HG02885 (cell line): ENCODE results near the gene PXYLP1.

ENCODE experiments used
- ATAC-seq: cut with Tn5 transposase; IDR thresholded peaks from one replicate; pipeline ENCODE4 v1.9.1; 2021; ENCODE audit warnings: mild to moderate bottlenecking; ENCODE audit not compliant: unreplicated experiment, poor library complexity

The PXYLP1 gene

DNA sequence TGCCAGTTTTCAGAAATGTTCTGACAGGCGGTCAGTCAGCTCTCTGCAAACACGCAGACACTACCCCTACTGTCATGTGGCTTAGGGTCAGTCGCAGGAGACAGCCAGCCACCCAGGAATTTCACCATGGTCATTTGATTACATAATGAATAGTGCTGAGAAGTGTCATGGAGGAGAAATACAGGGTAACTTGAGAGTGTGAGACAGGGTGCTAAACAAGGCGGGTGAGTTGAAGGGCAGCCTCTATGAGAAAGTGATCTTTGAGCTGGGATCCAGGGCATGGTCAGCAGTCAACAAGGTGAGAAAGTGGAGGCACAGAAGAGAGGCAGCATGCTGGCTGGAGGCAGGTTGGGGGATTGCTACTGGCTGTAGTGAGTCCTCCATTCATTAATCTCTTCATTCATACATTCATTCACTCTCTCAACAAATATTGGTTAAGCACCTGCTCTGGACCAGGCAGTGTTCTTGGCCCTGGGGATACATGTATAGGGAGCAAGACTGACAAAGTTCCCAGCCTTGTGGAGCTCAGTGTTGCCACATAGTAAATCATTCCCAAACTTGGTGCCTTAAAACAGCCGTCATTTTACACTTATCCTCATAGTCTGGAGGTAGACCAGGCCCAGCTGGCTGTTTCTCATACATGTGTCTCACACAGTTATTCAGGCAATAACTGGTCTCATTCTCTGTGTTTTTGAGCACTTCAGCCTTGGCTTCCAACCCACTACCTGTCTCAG lies 14.8 kb downstream of the PXYLP1 start:
- no peak for ATAC-seq

DNA sequence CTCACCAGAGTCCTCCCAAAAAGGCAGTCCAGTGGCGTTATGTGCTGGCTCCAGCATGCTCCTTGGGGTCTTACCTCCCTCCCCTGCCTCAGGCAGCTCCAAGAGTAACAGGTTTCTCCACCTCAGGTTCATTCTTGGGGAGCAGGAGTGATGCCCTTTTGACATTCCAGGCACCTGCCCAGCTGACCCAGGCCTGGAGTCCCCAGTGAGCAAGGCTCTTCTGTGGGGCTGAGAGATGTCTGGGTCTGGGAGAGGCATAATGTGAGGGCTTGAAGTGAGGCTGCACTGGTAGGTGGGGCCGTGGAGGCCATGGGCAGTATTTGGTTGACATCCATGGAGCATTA lies 15.3 kb downstream of the PXYLP1 start:
- ATAC-seq, result no peak

DNA sequence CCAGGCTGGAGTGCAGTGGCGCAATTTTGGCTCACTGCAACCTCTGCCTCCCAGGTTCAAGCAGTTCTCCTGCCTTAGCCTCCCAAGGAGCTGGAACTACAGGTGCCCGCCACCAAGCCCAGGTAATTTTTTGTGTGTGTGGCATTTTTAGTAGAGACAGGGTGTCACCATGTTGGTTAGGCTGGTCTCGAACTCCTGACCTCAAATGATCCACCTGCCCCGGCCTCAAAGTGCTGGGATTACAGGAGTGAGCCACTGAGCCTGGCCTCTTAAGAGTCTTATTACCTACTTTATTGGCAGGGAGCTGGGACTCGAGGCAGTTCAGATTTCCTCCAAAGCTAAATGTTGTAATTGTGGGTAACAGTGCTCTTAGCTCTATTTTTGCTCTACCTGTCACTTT lies 16.4 kb downstream of the PXYLP1 start:
- no peak for ATAC-seq

DNA sequence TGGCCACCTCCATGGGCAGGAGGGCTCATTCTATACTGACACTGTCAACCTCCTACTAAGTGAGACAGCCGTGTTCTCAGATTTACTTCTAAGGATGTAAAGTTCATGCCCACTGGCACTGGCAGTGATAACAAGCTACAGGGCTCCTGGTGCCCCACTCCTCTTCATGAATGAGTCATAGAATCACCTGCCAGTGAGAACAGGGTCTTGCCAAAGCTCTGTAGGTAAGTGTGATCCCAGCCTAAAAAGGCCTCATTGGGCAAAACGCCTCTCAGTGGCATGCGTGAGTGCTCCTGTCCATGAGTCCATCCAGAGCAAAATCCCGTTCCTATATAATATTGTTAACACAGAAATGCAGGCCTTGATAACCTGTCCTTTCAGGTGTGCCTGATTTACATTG lies 17.4 kb downstream of the PXYLP1 start:
- ATAC-seq, result no peak

DNA sequence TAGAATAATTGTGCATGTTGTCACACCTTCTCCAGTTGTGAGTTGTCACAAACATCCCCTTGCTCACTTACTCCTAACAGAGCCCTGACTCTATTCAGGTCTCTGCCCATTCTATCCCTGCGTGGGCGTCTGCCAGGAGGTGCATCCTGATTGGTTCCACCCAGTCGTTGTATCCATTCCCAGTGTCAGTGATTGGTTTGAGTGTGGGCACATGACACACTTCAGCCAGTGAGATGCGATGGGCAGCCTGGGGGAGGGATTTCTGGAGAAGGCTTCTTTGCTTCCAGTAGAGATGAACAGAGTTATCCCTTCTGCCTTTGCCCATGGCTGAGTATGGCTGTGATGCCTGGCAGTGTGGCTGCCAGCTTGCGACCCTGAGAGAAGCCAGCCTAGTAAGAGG lies 18.7 kb downstream of the PXYLP1 start:
- no peak for ATAC-seq

DNA sequence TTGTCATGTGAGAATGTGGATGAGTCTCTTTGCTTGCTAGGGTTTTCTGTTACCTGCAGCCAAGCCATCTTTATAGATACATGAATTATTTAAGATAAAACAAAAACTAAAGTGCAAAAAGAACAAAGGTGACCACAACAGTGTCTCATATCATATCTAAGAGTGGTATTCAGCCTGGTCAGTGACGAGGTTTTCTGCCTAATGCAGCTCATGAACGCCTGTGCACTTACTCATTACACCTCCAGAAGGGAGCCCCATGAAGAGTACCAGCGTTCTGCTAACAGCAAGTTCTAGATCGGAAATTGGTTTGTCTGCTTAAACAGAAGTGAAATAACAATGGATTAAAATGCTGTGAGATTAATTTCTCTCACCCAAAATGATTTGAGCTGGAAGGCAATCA lies 19.2 kb downstream of the PXYLP1 start:
- no peak for ATAC-seq

DNA sequence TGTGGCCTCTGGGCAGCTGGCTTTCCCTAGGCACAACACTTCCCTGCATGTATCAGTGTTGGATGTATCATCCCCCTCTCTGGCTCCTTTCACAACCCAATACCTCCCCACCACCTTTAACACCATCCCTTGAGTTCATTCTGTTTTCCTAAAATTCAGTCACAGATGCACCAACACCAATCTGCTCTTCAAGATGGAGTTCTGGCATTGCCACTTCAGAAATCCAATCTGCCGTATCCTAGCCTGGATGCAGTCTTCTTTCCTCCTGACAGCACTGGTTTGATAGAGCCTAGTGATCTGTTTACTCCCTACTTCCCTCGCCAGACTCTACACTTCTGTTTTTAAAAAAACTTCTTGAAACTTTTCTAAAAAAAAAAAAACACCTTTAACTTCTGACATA lies 21.7 kb downstream of the PXYLP1 start:
- no peak for ATAC-seq

DNA sequence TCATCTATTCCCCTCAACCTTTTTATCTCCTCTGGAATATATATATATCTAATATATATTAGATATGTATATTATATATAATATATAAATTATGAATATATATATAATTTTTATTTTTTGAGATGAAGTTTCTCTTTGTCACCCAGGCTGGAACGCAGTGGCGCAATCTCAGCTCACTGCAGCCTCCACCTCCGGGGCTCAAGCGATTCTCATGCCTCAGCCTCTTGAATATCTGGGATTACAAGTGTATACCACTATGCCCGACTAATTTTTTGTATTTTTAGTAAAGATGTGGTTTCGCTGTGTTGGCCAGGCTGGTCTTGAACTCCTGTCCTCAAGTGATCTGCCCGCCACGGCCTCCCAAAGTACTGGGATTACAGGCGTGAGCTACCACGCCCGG lies 22.2 kb downstream of the PXYLP1 start:
- ATAC-seq, result no peak

DNA sequence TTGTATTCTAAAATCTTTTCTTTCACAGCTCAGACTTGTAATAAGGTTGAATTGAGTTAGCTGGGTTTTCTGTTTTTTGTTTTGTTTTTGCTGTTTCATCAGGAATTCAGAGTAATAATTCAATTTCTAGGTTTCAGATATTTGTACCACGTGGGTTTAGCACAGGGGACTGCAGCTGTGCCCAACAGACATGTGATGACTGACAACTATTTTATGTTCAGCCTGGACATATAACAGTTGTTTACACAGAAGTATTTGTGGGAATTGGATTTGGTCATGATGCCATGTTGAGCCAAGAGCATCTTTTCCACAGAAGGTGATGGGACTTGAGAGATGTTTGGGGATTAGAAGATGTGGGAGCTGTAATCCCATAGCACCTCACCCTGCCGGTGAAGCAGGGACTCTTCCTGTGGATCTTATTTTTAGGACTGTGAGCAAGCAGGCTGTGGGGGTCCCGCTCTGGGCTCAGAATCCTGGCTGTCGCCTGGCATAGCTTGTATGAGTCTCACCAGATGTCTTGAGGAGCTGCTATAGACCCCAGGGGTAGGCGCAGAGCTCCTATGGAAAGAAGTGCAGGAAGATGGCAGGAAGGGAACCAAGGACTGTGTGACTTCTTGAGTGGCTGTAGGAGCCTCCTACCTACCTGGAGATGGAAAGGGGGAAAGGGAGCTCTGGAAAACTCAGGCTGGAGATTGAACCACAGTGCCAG lies 23.7 kb downstream of the PXYLP1 start:
- no peak for ATAC-seq

DNA sequence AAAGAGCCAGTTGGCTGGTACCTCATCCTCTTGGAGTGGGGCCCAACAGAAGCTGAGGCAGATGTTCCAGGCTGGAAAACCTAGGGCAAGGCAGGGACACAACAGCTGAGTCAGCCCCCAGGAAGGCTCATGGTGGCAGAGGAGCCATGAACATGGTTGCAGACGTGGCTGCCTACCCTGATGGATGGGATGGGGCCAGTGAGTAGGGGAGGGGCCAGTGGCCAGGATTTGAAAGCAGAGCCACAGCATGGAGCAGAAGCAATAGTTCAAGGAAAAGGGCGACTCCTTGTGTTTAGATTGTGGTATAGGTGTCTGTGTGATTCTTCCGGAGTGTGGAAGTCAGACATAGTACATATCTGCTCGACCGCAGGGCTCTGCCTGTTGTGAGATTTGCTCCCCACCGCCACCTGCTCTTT lies 24.2 kb downstream of the PXYLP1 start:
- ATAC-seq, result no peak

DNA sequence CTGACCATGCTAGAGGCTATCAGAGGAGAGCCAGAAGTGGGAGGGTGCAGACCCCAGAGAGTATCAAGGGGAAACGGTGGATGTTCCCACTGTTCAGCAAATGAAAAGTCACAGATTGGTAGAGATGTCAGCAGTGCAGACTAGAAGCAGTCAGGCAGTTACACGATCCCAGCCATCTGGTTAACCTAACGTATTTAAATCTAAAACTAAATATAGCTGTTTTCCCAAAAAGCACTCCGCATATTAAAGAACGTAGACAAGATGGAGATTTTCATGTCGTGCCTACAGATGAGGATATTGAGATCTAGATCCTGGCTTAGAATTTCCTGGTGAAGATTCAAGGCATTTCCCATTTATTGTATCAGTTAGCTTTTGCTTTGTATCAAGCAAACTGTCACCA lies 25.2 kb downstream of the PXYLP1 start:
- ATAC-seq, result no peak

DNA sequence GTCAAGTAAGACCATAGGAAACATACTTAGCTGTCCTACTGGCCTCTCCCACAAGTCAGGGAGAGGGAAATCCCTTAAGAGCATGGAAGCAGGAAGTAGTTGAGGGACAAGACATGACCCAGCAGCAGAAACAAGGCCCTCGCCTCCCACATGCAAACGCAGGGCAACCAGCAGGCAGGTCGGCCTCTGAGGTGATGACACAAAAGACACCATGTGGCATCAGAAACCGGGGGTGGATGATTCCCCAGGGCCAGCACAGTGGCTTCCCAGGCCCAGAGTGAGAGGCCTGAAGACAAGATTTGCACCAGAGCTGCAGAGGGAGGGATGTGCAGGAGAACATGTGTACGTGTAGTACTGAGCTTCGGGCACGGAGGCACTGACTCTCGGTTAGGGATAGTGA lies 26.3 kb downstream of the PXYLP1 start:
- peak; percentile 62 for ATAC-seq

DNA sequence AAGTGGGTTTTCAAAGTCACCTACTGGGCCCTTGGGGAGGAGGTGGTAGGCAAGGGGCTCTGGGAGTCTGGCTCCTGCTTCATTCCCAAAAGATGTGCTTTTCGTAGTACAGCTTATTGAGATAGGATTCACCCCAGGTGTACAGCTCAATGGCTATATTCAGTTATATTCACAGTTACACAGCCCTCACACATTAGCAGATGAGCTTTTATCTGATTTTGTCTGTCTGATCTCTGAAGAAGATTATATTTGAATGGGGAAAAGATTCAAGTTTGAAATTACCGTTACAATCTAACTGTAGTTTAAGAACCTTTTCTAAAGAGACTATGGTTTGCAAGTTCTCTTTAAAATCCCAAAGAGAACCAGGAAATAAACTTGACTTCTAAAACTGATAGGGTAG lies 27.3 kb downstream of the PXYLP1 start:
- no peak for ATAC-seq

DNA sequence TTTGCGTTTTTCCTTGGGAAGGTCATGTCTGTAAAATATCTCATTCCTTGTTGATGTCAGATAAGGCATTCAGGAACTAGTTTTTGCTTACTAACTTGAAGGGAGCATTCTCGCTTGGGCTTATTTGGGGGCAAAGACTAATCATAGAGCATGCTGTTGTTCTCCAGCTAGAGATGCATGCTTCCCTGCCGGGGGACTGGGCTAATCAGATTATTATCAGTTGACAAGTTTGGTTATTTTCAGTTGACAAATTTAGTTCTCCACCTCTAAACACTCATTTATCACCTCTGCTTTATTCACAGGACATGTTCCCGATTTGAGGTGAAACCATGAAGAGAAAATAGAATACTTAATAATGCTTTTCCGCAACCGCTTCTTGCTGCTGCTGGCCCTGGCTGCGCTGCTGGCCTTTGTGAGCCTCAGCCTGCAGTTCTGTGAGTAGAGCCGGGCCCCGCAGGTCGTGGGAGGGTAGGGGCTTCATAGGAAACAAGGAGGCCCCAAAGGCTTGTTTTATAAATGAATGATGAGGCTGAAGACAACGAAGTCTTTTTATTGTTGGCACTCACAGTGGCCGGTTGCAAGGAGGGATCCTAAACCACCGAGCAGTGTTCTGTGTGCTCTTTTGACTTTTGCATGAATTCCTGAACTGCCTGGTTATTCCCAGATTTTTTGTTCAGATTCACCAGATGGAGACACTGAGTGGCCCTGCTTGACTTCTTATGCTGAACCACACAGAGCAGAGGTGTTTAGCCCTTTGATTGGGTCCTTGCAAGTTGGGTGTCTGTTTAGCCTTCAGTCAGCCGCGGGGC lies 28.4 kb downstream of the PXYLP1 start:
- no peak for ATAC-seq

DNA sequence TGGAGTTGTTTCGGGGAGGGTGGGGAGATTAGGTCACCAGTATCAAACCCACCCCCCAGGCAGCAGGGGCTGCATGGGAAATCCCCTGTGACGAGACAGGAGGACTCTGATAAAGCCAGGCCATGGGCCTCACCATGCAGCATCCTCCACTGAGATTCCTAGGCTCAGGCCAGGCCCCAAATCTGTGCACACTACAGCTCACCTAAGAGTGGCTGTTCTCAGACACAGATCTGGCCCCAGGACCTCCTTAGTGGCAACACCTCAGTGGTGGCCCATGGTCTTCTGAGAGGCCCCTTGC lies 29.0 kb downstream of the PXYLP1 start:
- no peak for ATAC-seq

DNA sequence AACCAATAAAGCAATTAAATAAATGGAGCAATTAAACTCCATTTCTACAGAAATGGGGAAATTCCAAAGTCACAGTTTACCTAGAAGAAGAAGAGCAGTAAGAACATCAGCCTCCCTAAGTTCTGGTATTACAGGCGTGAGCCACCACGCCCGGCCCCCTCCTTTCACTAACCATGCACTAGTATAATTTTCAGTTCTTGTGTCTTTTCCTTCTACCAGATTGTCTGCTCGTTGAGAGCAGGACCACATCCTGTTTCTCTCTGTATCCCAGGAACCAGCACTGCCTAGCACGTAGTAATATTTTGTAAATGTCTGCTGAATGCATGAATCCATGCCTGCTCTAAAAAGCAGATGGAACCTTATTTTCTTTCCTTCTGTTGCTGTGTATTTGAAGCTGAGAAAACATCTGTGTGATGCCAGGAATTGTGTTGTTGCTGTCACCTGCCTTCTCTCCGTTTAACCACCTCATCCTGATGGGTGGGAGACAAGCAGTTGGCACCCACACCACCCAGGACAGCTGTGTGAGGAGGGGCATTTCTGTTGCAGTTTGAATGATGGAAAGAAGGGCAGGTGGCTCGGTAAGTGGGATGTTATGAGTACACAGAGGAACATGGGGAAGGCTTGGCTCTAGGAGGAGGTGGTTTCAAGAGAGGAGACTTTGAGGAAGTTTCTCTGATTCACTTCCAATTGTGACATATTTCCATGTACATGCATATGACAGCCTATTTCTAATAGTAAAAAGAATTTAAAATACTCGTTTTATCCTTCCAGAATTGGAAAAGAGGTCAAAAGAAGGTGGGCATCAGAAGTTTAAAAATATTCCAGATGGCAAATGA lies 30.1 kb downstream of the PXYLP1 start:
- ATAC-seq, result no peak

DNA sequence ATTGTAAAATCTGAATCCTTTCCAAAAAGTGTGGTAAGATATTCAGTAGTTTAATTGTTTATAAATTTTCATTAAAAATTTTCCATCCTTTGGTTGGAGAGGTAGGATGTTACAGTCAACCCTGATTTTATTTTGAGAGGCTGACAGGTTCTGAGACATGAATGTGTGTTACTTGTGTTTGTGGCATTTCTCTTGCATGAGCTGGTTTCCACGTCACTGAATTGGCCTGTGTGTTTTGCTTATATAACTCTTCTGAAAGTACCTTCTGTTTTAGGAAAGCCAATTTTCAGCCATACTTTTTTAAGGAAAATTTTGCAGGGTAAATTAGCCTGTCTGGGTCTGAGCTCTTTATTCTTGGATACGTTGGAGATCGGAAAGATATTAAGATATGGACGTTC lies 30.7 kb downstream of the PXYLP1 start:
- no peak for ATAC-seq

DNA sequence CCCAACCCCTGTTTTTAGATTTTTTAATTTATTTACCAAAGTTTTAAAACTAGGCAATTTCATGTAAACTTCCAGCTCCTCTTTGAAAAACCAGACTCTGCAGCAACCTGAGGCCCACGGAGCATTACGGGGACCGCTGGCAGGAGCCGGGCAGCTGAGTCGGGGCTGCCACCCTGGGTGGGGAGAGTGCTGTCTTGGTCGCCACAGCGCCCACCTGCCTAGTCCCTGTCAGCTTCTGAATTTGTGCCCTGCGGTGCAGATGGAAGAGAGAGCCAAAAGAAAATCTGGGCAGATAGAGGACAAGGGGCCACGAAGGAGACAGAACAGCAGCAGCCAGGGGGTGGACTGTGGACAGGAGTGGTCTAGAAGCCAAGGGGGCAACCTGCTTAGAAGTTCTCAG lies 34.6 kb downstream of the PXYLP1 start:
- no peak for ATAC-seq

DNA sequence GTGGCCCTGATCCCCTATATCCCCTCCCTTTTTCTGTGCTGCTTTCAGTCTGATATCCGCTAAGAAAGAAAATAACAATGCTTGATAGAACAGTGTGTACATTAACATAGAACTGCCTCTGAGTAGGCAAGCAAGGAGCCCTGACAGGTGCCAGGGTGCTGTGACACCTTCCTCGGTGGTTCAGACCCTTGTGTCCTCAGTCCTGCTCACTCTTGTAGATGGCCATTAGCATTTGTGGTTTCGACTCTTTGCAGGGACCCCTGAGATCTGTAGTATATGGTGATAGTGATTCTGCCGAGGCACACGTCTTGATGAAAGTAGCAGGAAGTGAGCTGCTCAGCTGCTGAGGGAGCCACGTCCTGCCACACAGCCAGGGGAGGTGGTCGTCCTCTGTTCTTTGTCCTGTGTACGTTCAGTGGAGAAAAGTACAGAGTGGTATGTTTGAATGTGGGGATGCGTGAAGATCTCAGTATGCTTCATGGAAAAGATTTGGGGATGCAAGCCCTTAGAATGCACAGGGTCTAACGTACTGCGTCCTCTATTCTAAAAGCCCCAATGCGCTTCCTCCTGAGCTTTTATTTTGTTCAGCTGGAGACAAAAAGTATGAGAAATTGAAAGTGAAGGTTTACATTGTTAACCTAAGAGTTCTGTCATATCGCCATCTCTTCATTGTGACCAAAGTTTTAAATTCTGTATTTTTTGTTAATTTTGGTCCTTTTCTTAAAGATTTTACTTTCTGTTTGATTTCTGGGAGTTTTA lies 35.4 kb downstream of the PXYLP1 start:
- peak; percentile 61 for ATAC-seq

DNA sequence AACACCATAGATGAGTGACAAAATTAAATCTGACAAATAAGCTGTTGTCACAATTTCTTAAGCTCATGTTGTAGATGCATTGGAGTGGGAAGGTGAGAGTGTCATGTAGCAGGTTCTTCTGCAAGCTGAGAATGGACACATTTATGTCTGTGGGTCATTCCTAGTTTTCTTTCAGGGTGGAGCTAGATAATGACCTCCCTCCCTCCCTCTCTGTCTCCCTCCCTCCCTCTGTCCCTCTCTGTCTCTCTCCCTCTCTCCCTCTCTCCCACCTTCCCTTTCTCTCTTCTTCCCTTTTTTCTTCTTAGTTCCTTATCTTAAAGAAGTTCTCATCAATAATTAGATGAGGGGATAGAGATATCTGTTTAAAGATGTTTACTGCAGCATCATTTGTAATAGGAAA lies 36.0 kb downstream of the PXYLP1 start:
- ATAC-seq, result no peak
